ENCODE measurements around the gene ANO1.

The ANO1 gene

DNA sequence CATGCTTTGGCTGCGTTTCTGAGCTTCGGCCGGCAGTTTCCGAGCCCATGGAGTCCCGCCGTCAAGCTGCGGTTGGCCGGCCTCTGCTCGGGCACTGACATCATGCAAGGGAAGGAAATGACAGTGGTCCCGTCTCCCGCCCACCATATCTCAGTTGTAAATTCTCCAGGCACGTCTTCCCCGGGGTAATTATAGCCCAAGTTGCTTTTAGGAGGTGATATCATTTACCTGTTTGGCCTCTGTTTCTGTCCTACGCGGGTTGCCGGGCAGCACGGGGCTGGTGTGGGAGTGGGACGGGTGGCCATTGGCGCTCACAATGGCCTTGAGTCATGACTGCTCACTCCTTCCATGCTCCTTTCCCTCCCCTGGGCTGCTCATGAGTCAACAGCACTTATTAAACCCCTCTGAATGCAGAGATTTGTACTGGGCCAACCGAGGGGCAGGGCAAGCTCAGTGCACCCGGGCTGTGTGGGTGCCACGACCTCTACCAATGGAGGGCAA, 4.2 kb upstream of the ANO1 start:
- Histone ChIP-seq H3K4me1 (ENCODE audit: control insufficient read depth in 1 of 2, insufficient read depth in 2 of 2, low read length in 2 of 2) (peaks cover 0 to 3% of the 10 kb centered on the region in 2 experiments), H2BK12ac (ENCODE audit: low read length) (no peak overlapping the region), H4K12ac (ENCODE audit: low read depth, low read length) (no peak overlapping the region), H3K9ac (ENCODE audit: low read length) (no peak overlapping the region), H4K8ac (ENCODE audit: low read depth, low read length) (no peak overlapping the region), H3K27me3 (ENCODE audit: insufficient read depth, low read length) (peaks cover 40% of the 10 kb centered on the region), H3K18ac (ENCODE audit: low read length) (no peak overlapping the region), H3K79me2 (ENCODE audit: control insufficient read depth, insufficient read depth, low read length, poor library complexity) (no peaks in the 10 kb centered on the region), H3K36me3 (ENCODE audit: control insufficient read depth in 1 of 2, insufficient read depth in 2 of 2, low read length in 2 of 2) (no peaks in the 10 kb centered on the region), H2BK5ac (ENCODE audit: low read depth, low read length, poor library complexity) (no peak overlapping the region), H2AK5ac (ENCODE audit: low read length) (no peak overlapping the region), H2BK120ac (ENCODE audit: insufficient read depth, low read length, poor library complexity) (no peak overlapping the region), H2AFZ (ENCODE audit: insufficient read depth, low read length, poor library complexity) (no peak overlapping the region), H3K14ac (ENCODE audit: low read length) (no peak overlapping the region), H3K9me3 (ENCODE audit: insufficient read depth, low read depth, low read length) (peaks cover 4% of the 10 kb centered on the region), H3K27ac (ENCODE audit: low read depth, low read length) (no peak overlapping the region), H3K4ac (ENCODE audit: low read depth, low read length) (no peak overlapping the region), H4K91ac (ENCODE audit: low read depth, low read length) (no peak overlapping the region), H3K79me1 (ENCODE audit: low read length) (no peaks in the 10 kb centered on the region), H3K4me2 (ENCODE audit: low read length) (no peak overlapping the region), H3K23ac (ENCODE audit: low read length) (no peak overlapping the region), H3K4me3 (ENCODE audit: low read depth, low read length) (no peak overlapping the region)
- no CpG with 5 or more reads among the region's 22 CpGs for WGBS (ENCODE audit: extremely low coverage, insufficient coverage, insufficient read length)
- no peak for DNase-seq

DNA sequence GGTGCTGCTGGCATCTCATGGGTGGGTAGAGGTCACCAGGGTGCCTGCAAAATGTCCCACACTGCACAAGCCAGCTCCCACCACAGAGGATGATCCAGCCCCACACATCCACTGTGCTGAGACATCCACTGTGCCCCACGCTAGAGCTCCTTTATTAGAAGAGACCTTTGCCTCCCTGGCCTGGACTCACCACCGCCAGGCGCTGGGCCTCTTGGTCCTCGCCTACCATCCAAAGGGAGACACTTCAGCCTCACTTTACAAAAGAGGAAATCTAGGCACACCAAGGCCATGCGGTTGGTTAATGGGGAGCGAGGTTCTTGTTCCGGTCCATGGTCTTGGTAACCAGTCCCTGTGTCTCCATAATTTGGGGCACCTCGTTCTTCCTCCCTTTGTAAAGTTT, 3.4 kb upstream of the ANO1 start:
- peaks cover 0 to 3% of the 10 kb centered on the region in 2 experiments for H3K4me1 ChIP-seq (ENCODE audit: control insufficient read depth in 1 of 2, insufficient read depth in 2 of 2, low read length in 2 of 2)
- no peaks in the 10 kb centered on the region for H3K79me2 ChIP-seq (ENCODE audit: control insufficient read depth, insufficient read depth, low read length, poor library complexity)
- H3K27ac ChIP-seq (ENCODE audit: low read depth, low read length) = no peak overlapping the region
- H2AFZ ChIP-seq (ENCODE audit: insufficient read depth, low read length, poor library complexity) = no peak overlapping the region
- no peak overlapping the region for H2AK5ac ChIP-seq (ENCODE audit: low read length)
- H2BK12ac ChIP-seq (ENCODE audit: low read length) = no peak overlapping the region
- no peak overlapping the region for H4K91ac ChIP-seq (ENCODE audit: low read depth, low read length)
- H4K8ac ChIP-seq (ENCODE audit: low read depth, low read length) = no peak overlapping the region
- peaks cover 4% of the 10 kb centered on the region for H3K9me3 ChIP-seq (ENCODE audit: insufficient read depth, low read depth, low read length)
- peak overlapping the region; percentile 1 for H3K4me3 ChIP-seq (ENCODE audit: low read depth, low read length)
- no peak overlapping the region for H2BK120ac ChIP-seq (ENCODE audit: insufficient read depth, low read length, poor library complexity)
- H3K23ac ChIP-seq (ENCODE audit: low read length) = no peak overlapping the region
- no peak overlapping the region for H4K12ac ChIP-seq (ENCODE audit: low read depth, low read length)
- no peak overlapping the region for H3K9ac ChIP-seq (ENCODE audit: low read length)
- H3K27me3 ChIP-seq (ENCODE audit: insufficient read depth, low read length) = peaks cover 49% of the 10 kb centered on the region
- H3K4ac ChIP-seq (ENCODE audit: low read depth, low read length) = no peak overlapping the region
- no peak overlapping the region for H3K18ac ChIP-seq (ENCODE audit: low read length)
- no peaks in the 10 kb centered on the region for H3K36me3 ChIP-seq (ENCODE audit: control insufficient read depth in 1 of 2, insufficient read depth in 2 of 2, low read length in 2 of 2)
- no peak overlapping the region for H3K14ac ChIP-seq (ENCODE audit: low read length)
- no peak for DNase-seq
- no peaks in the 10 kb centered on the region for H3K79me1 ChIP-seq (ENCODE audit: low read length)
- no peak overlapping the region for H3K4me2 ChIP-seq (ENCODE audit: low read length)
- H2BK5ac ChIP-seq (ENCODE audit: low read depth, low read length, poor library complexity) = no peak overlapping the region
- WGBS (ENCODE audit: extremely low coverage, insufficient coverage, insufficient read length) = no CpG with 5 or more reads among the region's 8 CpGs

DNA sequence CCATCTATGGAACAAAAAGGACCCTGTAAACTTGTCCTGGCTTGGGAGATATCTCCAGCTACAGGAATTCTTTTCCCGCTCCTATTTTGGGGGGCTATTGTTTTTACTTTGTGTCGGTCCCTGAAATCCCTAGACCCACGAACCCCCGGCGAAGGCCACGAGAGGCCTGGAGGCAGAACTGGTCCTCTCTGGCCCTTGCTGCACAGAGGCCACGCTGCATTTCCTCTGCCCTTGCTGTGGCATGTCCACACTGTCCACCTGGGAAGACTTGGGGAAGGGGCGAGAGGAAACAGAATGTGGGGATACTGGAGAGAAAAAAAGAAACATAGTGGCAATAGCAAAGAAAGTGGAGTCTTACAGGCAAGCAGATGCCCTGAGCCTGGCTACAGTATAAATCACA, 2.3 kb upstream of the ANO1 start:
- Histone ChIP-seq H3K18ac (ENCODE audit: low read length) (no peak overlapping the region), H3K27ac (ENCODE audit: low read depth, low read length) (no peak overlapping the region), H3K4me1 (ENCODE audit: control insufficient read depth in 1 of 2, insufficient read depth in 2 of 2, low read length in 2 of 2) (peaks cover 0 to 3% of the 10 kb centered on the region in 2 experiments), H3K27me3 (ENCODE audit: insufficient read depth, low read length) (peaks cover 57% of the 10 kb centered on the region), H2BK120ac (ENCODE audit: insufficient read depth, low read length, poor library complexity) (no peak overlapping the region), H3K4me3 (ENCODE audit: low read depth, low read length) (no peak overlapping the region), H3K23ac (ENCODE audit: low read length) (no peak overlapping the region), H3K9me3 (ENCODE audit: insufficient read depth, low read depth, low read length) (peaks cover 4% of the 10 kb centered on the region), H2AFZ (ENCODE audit: insufficient read depth, low read length, poor library complexity) (no peak overlapping the region), H3K4ac (ENCODE audit: low read depth, low read length) (no peak overlapping the region), H4K91ac (ENCODE audit: low read depth, low read length) (no peak overlapping the region), H3K79me1 (ENCODE audit: low read length) (no peaks in the 10 kb centered on the region), H3K14ac (ENCODE audit: low read length) (no peak overlapping the region), H3K9ac (ENCODE audit: low read length) (no peak overlapping the region), H2BK5ac (ENCODE audit: low read depth, low read length, poor library complexity) (no peak overlapping the region), H3K4me2 (ENCODE audit: low read length) (no peak overlapping the region), H3K79me2 (ENCODE audit: control insufficient read depth, insufficient read depth, low read length, poor library complexity) (no peaks in the 10 kb centered on the region), H4K12ac (ENCODE audit: low read depth, low read length) (no peak overlapping the region), H4K8ac (ENCODE audit: low read depth, low read length) (no peak overlapping the region), H2BK12ac (ENCODE audit: low read length) (no peak overlapping the region), H3K36me3 (ENCODE audit: control insufficient read depth in 1 of 2, insufficient read depth in 2 of 2, low read length in 2 of 2) (no peaks in the 10 kb centered on the region), H2AK5ac (ENCODE audit: low read length) (no peak overlapping the region)
- no peak for DNase-seq
- WGBS (ENCODE audit: extremely low coverage, insufficient coverage, insufficient read length) = no CpG with 5 or more reads among the region's 8 CpGs

DNA sequence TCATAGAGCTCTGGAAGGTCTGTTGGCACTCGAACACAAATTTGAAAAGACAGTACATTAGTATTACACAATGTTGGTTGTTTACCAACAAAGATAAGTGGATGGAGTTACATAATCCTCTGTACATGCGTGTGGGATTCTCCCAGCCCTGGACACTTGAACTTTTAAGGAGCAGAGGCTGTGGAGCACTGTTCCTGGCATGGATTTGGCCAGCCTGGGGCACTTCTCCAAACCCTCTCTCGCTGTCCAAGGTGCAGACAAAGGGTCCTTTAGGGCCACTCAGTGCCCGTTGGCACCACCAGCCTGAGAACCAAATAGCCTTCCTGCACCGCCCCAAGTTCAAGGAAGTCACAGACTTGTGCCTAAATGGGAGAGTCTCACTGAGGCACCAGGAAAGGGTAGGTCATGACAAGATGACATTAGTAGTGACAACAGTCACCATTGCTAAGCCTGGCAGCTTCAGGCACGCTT, 1.6 kb upstream of the ANO1 start:
- Histone ChIP-seq H3K4me3 (ENCODE audit: low read depth, low read length) (no peak overlapping the region), H2AFZ (ENCODE audit: insufficient read depth, low read length, poor library complexity) (no peak overlapping the region), H3K4ac (ENCODE audit: low read depth, low read length) (no peak overlapping the region), H3K36me3 (ENCODE audit: control insufficient read depth in 1 of 2, insufficient read depth in 2 of 2, low read length in 2 of 2) (no peaks in the 10 kb centered on the region), H3K14ac (ENCODE audit: low read length) (no peak overlapping the region), H3K23ac (ENCODE audit: low read length) (no peak overlapping the region), H3K9me3 (ENCODE audit: insufficient read depth, low read depth, low read length) (peaks cover 4% of the 10 kb centered on the region), H2BK5ac (ENCODE audit: low read depth, low read length, poor library complexity) (no peak overlapping the region), H3K4me2 (ENCODE audit: low read length) (no peak overlapping the region), H4K12ac (ENCODE audit: low read depth, low read length) (no peak overlapping the region), H3K79me1 (ENCODE audit: low read length) (no peaks in the 10 kb centered on the region), H4K91ac (ENCODE audit: low read depth, low read length) (no peak overlapping the region), H3K4me1 (ENCODE audit: control insufficient read depth in 1 of 2, insufficient read depth in 2 of 2, low read length in 2 of 2) (peaks cover 0 to 3% of the 10 kb centered on the region in 2 experiments), H3K9ac (ENCODE audit: low read length) (no peak overlapping the region), H3K79me2 (ENCODE audit: control insufficient read depth, insufficient read depth, low read length, poor library complexity) (no peaks in the 10 kb centered on the region), H2BK12ac (ENCODE audit: low read length) (no peak overlapping the region), H2BK120ac (ENCODE audit: insufficient read depth, low read length, poor library complexity) (no peak overlapping the region), H3K18ac (ENCODE audit: low read length) (no peak overlapping the region), H4K8ac (ENCODE audit: low read depth, low read length) (no peak overlapping the region), H3K27me3 (ENCODE audit: insufficient read depth, low read length) (peaks cover 58% of the 10 kb centered on the region), H2AK5ac (ENCODE audit: low read length) (no peak overlapping the region), H3K27ac (ENCODE audit: low read depth, low read length) (no peak overlapping the region)
- WGBS (ENCODE audit: extremely low coverage, insufficient coverage, insufficient read length) = no CpG with 5 or more reads among the region's 6 CpGs
- DNase-seq = peak in 1 of 2 donors; percentile 26

Data from trophoblast cell (in vitro differentiated cells and primary cell).